Activated T-cell treated with anti-CD3 and anti-CD28 coated beads, Interleukin-2, amount 50 U/mL, for 1 hour (primary cell): ENCODE data around the gene MST1.

Experiments used
- DNase-seq: peaks from one replicate; pipeline ENCODE4 v3.0.0-alpha.2; 2020

MST1 gene

DNA sequence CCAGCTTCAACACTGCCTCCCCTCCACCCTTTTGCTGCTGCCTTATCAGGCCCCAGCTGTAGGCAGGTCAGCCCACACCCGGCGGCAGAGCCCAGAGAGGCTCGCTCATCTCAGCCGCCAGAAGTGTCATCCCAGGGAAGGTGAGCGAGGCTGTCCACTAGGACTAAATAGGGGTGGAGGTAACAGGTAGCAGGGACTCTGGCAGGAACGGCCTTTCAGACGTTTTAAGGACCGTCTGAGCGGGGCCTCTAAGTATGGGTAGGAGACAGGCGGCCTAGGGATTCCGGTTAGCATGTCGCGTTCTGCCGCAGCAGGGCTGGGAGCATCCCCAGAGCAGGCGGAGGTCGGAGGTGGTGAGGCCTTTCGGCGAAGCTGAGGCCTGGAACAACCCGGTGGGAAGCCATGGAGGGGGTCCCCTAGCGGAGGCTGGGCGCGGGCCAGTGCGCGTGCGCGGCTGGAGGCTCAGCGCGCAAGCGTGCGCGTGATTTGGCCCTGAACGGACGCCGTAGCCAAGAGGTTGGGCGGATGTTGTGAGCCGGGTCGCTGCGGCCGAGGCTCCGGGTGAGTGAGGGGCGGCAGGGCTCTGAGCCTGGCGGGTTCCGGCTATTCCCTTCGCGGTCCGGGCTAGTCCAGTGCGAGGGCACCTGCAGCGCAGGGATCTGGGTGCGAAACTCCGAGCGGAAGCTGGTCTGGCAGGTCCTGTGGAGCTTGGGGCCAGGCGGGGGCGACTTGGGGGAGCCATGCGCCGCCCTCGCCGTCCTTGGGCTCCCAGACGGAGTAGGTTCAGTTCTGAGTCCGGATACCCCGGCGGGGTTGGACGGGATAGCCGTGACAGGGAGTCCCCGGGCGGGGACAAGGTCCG is at the start of gene MST1, which contains the start of gene RNF123:
TSS of gene MST1 (minus strand) at position 429 of the 862 bp plus-strand sequence. CDS start 783 bp downstream, outside the sequence.
TSS of gene RNF123 (plus strand) at position 512 of the 862 bp plus-strand sequence. CDS start 1,609 bp downstream, outside the sequence.
- peak; percentile 95 for DNase-seq

GRCh38 chr3:49738067-49738713 is 48.9 kb upstream of the MST1 start:
- DNase-seq: no peak

DNA sequence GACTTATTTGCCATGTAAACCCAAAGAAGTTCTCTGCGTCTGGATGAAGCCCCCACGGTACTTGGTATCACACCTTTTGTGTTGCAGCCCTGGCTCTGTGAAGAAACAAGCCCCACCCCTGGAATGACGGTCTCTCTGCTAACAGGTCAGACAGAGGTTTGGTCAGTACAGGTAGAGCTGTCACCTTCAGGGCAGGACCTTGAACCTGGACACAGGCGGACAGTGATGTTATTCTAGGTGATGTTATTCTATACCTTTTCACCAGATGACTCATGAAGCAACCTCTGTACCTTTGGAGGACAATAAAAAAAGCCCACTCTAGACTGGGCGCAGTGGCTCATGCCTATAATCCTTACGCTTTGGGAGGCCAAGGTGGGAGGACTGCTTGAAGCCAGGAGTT is 45.5 kb upstream of the MST1 start:
- no peak for DNase-seq

GRCh38 chr3:49733551-49733950 is 44.3 kb upstream of the MST1 start:
- no peak for DNase-seq

GRCh38 chr3:49732597-49732996 is 43.3 kb upstream of the MST1 start:
- DNase-seq: no peak

- no peak for DNase-seq
These were observed 40.8 kb upstream of the MST1 start for GRCh38 chr3:49729966-49730609.

DNA sequence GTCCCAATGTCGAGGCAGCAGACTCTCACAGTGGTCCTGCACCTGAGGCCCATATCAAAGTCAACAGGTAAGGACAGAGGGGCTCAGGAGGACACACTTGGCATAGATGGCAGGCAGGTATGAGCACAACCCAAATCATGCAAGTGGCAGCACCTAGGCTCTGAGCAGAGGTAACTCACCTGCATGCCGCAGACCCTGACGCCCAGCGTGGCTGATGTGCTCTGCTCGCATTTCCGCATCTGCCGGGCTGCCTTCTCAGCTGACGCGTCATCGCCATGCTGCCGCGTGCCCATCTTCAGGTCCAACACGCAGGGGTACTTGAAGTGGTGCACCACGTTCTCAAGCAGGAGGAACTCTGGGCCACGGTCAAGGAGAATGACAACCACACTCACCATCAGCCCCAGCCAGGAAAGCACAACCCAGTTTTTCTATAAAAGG is 38.7 kb upstream of the MST1 start:
- no peak for DNase-seq

DNA sequence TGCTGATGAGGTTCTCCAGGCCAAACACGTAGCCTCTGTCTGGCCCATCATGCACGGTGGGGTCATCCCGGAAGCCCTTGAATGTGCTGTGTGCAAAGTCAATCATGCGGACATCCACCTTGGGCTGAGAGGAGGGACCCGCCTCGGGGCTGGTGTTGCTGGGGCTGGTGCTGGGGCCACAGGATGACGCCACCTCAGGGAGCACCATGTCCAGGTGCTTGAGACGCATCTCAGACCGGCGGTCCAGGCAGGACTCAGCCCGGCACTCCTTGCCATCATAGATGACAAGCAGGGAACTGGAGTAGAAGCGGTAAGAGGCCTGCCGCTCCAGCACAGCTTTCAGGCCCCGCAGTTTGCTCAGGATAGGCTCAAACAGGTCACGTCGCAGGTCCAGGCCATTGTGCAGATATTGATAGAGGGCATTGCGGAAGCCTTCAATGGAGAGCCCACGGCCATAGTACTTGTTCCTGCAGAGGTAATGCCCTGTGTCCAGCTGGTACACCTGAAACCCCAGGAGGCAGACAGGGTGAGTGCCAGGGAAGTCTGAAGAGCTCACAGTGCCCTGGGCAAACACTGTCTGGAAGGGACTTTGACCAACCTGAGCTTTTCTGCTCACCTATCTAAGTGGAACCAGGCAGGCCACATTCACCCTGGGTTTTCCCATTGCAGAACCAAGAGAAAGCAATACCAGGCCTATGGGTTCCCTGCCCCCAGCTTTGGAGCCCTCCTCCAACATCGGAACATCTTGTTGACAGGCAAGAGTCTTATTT is 38.1 kb upstream of the MST1 start:
- no peak for DNase-seq

- DNase-seq: no peak
These were observed 36.8 kb upstream of the MST1 start for GRCh38 chr3:49725906-49726681.

DNA sequence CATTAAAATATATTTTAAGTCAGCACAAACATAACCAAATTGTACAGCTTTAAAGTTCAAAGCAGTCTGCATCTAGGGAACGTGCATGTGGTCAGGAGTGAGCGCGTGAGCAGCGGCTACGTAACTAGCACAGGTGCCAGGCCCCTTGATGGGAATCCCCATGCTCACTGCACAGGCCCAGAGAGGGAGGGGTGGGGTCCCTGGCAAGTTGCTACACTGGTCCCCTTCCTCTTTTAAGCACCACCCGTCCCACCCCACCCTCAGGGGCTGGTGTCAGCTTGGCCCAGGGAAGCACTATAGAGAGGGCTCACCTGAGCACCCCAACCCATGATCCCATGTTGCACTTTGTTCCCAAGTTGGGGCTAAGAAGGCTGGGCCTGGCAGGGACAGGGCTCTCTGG is 35.3 kb upstream of the MST1 start:
- DNase-seq: peak; percentile 40

- DNase-seq: peak; percentile 89
These were observed 34.6 kb upstream of the MST1 start, which contains the start of gene GMPPB for GRCh38 chr3:49723628-49724551. Gene GMPPB (minus strand): TSS chr3:49723951. CDS start chr3:49723726, 225 bp downstream.

DNA sequence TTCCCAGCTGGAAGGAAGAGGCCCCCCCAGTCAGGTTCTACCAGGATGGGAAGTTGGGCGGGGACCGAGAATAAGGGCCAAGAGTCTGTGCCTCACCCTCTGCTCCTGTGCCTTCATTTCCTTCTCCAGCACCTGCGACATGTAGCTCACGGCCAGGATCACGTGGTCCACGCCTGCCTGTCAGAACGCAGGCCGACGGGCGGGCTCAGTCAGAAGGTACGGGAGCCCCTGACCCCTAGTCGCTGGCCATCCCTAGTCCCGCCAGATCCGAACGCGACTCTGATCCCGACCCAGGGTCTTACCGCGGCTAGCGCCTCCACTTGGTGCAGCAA is 34.0 kb upstream of the MST1 start:
- DNase-seq: peak; percentile 63

DNA sequence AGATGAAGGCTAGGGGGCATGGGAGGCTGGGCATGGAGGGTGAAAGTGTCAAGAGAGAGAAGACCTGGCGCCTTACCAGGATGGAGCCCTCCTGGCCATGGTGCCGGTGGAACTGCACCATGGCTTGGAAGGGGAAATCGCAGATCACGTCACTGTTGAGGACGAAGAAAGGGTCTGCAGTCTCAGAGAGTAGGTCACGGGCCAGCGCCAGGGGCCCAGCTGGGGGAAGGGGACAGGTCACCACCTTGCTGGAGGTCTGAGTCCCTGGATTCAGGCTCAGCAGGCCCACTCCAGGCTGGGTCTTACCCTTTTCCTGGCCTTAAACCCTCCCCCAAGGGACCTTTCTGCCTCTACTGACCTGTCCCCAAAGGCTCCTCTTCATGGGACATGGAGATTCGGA is 33.6 kb upstream of the MST1 start:
- no peak for DNase-seq

- DNase-seq: peak; percentile 20
These were observed 32.9 kb upstream of the MST1 start for GRCh38 chr3:49721896-49722781.

GRCh38 chr3:49721596-49721895 is 32.3 kb upstream of the MST1 start:
- DNase-seq: peak; percentile 13

DNA sequence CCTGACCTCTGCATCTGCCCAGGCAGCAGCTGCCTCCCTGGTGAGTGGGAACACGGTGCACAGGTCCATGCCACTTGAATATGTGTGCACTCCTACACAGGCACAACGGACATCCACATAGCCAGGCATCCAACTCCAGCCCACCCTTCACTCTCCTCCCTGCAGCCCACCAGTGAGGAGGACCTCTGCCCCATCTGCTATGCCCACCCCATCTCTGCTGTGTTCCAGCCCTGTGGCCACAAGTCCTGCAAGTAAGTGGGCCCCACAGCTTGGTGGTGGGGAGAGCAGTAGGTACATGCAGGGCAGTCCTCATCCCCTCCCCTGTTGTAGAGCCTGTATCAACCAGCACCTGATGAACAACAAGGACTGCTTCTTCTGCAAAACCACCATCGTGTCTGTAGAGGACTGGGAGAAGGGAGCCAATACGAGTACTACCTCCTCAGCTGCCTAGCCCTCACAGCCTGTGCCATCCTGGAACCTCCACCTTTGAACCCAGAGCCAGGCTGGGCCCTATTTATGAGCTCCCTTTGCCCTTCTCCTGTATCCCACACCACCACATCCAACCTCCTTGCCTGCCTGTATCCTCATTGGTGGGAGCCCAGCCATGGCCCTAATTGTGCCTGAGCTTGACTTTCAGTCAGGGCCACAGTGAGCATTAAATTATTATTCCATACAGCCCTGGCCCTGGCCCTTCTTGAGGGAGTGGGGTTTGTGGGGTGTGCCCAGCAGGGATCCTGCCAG is 31.8 kb upstream of the MST1 start:
- DNase-seq: peak; percentile 19

GRCh38 chr3:49719214-49719884 is 30.1 kb upstream of the MST1 start, which contains the start of gene AMIGO3:
Gene AMIGO3 (minus strand): TSS chr3:49719684. CDS start chr3:49719465, 219 bp downstream.
- peak; percentile 94 for DNase-seq

- no peak for DNase-seq
These were observed 29.6 kb upstream of the MST1 start for GRCh38 chr3:49718858-49719213.
